HG03442 (cell line): ENCODE data around the gene TBC1D14.

ENCODE experiments used
- ATAC-seq: cut with Tn5 transposase; IDR thresholded peaks from one replicate; pipeline ENCODE4 v1.9.1; 2021; ENCODE audit warnings: mild to moderate bottlenecking, moderate library complexity; ENCODE audit not compliant: unreplicated experiment

The TBC1D14 gene

GRCh38 chr4:6991771-6992557 lies 82.3 kb downstream of the TBC1D14 start:
- ATAC-seq = no peak

DNA sequence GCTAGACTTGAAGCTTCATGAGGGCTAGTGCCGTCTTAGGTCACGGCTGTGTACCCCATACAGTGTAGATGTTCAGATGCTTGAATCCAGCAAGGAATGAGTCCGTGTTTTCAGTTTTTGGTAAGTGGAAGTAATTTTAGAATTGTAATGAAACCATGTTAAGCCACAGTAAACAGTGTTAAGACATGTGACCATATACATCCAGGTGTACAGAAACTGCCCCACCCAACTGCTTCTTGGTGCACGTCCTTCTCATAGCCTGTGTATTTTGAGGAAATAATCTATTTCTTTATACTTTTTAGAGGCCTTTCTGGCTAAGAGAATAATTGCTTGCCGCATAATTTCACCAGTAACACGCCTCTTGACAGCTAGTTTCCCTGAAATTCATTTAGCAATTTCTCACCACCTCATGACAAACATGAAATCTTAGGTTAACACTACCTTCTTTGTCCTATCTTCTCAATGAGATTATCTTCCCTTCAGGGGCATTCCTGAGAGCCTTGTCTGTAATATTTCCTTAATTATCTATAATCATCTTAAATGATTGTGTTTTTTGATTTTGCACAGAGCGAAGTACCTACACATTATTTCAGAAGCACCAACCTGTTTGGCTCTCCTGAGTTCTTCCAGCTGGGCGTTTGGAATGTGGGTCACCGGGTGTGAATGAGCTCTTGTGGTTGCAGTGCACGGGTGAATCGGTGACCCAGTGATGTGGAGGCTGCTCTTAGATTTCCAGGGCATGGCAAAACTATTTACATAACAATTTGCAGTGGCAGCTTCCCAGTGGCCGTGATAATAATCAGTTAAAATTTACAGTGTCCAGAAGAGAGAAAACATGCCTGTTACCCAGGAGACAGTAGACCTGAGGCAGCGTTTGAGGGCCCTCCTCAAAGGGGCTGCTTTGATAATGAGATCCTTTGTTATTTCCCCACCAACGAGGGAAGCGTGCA lies 83.4 kb downstream of the TBC1D14 start:
- ATAC-seq = no peak

- no peak for ATAC-seq
Observed at GRCh38 chr4:6996481-6996880, 86.9 kb downstream of the TBC1D14 start.

GRCh38 chr4:6999172-7000086 lies 89.8 kb downstream of the TBC1D14 start:
- ATAC-seq = no peak

DNA sequence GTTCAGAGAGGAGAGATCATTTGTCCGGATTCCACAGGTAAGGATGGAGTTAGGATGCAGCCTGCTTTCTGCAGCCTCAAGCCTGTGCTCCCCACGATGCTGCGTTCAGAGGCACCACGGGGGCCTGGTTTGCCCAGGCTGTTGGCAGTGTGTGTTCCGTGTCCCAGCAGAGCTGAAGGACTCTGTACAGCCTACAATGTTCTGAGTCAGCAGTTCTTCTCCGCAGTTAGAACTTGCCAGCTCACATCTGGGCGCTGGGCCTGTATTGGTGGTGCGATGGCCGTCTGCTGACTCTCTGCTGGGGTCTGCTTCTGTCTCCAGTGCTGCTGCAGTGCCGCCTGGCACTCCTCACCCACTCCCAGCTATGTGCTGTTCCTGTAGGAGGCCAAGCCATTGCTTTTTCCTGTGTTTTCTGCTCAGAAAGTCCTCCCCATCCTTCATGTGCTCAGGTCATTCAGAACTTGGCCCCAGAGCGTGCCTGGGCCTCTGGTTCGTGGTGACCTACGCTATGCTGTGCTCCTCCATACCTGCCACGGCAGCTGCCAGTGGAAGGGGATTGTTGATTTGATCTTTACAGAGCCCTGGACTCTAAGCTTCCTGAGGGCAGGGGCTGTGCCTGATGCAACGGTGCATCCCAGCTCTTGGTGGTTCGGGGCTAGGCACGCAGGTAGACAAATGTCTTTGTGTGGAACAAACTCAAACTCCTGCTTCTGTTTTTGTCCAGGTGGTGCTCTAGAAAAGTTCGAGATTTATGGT lies 91.0 kb downstream of the TBC1D14 start:
- no peak for ATAC-seq

DNA sequence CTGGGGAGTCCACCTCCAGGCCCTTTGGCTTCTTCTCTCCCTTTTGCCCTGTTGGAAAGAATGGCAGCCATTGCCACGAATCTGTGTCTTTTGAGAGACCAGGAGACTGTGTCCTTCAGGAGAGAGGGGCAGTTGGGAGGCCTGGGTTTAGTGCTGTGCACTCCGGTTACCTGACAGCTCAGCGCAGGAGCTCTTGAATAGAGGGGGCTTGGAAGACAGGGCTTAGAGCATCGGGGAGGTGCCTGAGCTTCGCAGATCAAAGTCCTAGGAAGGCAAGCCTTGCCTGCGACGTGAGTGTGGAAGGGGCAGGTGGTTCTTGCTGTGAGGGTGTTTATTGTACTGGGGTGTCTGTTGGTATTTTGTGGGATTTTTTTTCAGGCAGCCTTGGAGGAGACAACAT lies 91.6 kb downstream of the TBC1D14 start:
- ATAC-seq = no peak

DNA sequence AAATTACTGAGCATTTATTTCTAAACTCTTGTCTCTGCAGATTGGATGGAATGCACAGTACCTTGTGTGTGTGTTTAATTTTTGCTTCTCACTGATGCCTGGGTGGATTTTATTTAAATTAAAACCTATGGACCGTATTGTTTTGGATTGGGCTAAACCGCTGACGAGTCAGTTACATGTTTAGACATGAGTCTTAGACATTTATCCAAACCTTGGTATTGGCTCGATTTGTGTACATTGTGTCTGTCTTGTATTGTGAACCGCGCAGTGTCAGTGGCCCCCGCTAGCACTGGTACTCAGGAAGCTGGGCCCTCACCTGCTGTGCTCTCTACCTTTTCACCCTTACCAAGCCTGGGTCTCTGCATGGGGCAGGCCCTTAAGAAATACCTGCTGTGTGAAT lies 92.7 kb downstream of the TBC1D14 start:
- ATAC-seq = no peak

- ATAC-seq = no peak
Observed at GRCh38 chr4:7003176-7003878, 93.7 kb downstream of the TBC1D14 start.

DNA sequence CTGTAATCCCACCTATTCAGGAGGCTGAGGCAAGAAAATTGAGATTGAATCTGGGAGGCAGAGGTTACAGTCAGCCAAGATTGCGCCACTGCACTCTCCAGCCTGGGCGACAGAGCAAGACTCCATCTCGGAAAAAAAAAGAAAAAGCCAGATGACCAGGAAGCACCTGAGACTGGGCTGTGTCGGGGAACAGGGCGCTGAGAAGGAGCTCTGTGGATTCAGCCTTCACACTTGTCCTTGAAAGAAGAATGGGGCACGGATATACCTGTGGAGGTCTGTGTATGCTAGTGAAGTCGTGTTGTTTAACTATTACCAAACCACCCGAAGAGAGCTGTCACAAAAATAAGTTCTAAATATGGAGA lies 94.2 kb downstream of the TBC1D14 start:
- no peak for ATAC-seq

- no peak for ATAC-seq
Observed at GRCh38 chr4:7004331-7004730, 94.7 kb downstream of the TBC1D14 start.

- ATAC-seq = no peak
Observed at GRCh38 chr4:7005571-7005970, 95.9 kb downstream of the TBC1D14 start.

DNA sequence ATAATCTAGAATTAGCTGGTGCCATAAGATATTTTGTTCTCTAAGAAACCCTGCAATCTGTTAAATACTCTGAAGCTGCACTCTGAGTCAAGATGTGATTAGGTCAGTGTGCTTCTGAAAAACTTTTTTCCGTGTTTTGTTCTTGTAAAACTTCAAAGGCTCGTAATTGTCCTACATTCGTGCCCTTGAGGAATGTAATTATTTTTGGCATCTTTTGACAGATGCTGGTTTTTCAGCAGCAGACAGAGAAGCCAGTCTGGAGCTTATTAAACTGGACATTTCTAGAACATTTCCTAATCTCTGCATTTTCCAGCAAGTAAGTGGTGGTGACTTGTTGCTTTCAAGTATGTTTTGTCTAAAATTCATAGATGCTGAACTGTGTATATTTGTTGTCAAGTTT lies 96.8 kb downstream of the TBC1D14 start:
- no peak for ATAC-seq

- ATAC-seq = no peak
Observed at GRCh38 chr4:7007142-7007907, 97.7 kb downstream of the TBC1D14 start.

GRCh38 chr4:7007944-7008343 lies 98.3 kb downstream of the TBC1D14 start:
- no peak for ATAC-seq

- ATAC-seq = no peak
Observed at GRCh38 chr4:7009564-7009963, 99.9 kb downstream of the TBC1D14 start.

DNA sequence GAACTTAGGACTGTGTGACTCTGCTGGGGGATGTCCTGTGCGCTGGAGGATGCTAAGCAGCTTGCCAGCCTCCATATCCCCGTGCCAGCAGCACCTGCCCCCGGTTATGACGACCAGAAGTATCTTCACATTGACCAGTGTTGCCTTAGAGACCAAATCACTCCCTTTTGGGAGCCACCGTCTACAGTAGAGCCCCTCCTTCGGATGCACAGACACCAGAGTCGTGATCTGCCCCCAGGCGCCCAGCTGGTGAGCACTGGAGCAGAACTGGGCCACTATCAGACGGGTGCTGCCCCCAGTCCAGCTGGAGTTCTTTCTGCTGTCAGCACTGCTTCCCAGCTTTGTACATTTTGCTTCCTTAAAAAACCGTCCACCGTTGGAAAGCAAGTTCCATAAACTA lies 103.5 kb downstream of the TBC1D14 start:
- ATAC-seq = no peak

GRCh38 chr4:7014815-7015214 lies 105.2 kb downstream of the TBC1D14 start:
- no peak for ATAC-seq

- ATAC-seq = no peak
Observed at GRCh38 chr4:7015383-7016035, 105.9 kb downstream of the TBC1D14 start.
